Measurements from ENCODE around the gene TNS4.

TNS4 gene

DNA sequence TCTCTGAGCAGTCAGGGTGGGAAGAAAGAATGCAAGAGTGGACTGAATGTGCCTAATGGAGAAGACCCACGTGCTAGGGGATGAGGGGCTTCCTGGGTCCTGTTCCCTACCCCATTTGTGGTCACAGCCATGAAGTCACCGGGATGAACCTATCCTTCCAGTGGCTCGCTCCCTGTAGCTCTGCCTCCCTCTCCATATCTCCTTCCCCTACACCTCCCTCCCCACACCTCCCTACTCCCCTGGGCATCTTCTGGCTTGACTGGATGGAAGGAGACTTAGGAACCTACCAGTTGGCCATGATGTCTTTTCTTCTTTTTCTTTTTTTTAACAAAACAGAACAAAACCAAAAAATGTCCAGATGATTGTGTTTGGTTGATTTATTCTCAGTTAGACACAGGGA, 44.1 kb downstream of the TNS4 start:
- Histone ChIP-seq H3K9me2 (replicated peaks; ENCODE audit: insufficient read depth, low read length) (no peaks in the 10 kb centered on the region), H3K9ac (ENCODE audit: low read length) (no peak overlapping the region), H3K27me3 (replicated peaks; ENCODE audit: insufficient read depth, low read length) (peaks cover 84% of the 10 kb centered on the region), H3K27ac (ENCODE audit: low read length) (no peak overlapping the region), H3K4me2 (ENCODE audit: low read depth, low read length) (no peak overlapping the region), H4K20me1 (ENCODE audit: insufficient read depth, low read length) (no peaks in the 10 kb centered on the region), H3K9me3 (replicated peaks; ENCODE audit: insufficient read depth, low read length) (no peaks in the 10 kb centered on the region), H3K79me2 (ENCODE audit: low read length) (no peaks in the 10 kb centered on the region), H3K4me1 (ENCODE audit: low read length) (no peaks in the 10 kb centered on the region), H3K4me3 (ENCODE audit: low read length) (no peak overlapping the region), H3K36me3 (replicated peaks; ENCODE audit: insufficient read depth, low read length) (no peaks in the 10 kb centered on the region), H2AFZ (ENCODE audit: low read length) (no peak overlapping the region), H3F3A (ENCODE audit: insufficient read depth, low read length) (no peaks in the 10 kb centered on the region)
- no peak for DNase-seq
- TF ChIP-seq, protein P1, sequence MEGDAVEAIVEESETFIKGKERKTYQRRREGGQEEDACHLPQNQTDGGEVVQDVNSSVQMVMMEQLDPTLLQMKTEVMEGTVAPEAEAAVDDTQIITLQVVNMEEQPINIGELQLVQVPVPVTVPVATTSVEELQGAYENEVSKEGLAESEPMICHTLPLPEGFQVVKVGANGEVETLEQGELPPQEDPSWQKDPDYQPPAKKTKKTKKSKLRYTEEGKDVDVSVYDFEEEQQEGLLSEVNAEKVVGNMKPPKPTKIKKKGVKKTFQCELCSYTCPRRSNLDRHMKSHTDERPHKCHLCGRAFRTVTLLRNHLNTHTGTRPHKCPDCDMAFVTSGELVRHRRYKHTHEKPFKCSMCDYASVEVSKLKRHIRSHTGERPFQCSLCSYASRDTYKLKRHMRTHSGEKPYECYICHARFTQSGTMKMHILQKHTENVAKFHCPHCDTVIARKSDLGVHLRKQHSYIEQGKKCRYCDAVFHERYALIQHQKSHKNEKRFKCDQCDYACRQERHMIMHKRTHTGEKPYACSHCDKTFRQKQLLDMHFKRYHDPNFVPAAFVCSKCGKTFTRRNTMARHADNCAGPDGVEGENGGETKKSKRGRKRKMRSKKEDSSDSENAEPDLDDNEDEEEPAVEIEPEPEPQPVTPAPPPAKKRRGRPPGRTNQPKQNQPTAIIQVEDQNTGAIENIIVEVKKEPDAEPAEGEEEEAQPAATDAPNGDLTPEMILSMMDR (IDR thresholded peaks at IDR 0.05; ENCODE audit: low read length): no peak
- no peak for TF ChIP-seq EZH2 (optimal IDR thresholded peaks at IDR 0.05; ENCODE audit: low read depth, low read length)
- TF ChIP-seq EZH2phosphoT487 (IDR thresholded peaks at IDR 0.05; ENCODE audit: low read length): no peak

DNA sequence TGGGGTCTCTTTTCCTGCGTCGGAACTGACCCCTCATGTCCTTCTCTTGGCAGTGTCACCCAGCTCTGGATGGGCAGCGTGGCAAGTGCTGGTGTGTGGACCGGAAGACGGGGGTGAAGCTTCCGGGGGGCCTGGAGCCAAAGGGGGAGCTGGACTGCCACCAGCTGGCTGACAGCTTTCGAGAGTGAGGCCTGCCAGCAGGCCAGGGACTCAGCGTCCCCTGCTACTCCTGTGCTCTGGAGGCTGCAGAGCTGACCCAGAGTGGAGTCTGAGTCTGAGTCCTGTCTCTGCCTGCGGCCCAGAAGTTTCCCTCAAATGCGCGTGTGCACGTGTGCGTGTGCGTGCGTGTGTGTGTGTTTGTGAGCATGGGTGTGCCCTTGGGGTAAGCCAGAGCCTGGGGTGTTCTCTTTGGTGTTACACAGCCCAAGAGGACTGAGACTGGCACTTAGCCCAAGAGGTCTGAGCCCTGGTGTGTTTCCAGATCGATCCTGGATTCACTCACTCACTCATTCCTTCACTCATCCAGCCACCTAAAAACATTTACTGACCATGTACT, 44.9 kb downstream of the TNS4 start:
- no peak overlapping the region for H3K9ac ChIP-seq (ENCODE audit: low read length)
- no peaks in the 10 kb centered on the region for H4K20me1 ChIP-seq (ENCODE audit: insufficient read depth, low read length)
- no peaks in the 10 kb centered on the region for H3K9me3 ChIP-seq (replicated peaks; ENCODE audit: insufficient read depth, low read length)
- H3K79me2 ChIP-seq (ENCODE audit: low read length): no peaks in the 10 kb centered on the region
- no peaks in the 10 kb centered on the region for H3F3A ChIP-seq (ENCODE audit: insufficient read depth, low read length)
- no peak overlapping the region for H3K4me3 ChIP-seq (ENCODE audit: low read length)
- H3K27ac ChIP-seq (ENCODE audit: low read length): no peak overlapping the region
- no peaks in the 10 kb centered on the region for H3K4me1 ChIP-seq (ENCODE audit: low read length)
- no peaks in the 10 kb centered on the region for H3K36me3 ChIP-seq (replicated peaks; ENCODE audit: insufficient read depth, low read length)
- DNase-seq: no peak
- no peak for TF ChIP-seq EZH2 (optimal IDR thresholded peaks at IDR 0.05; ENCODE audit: low read depth, low read length)
- no peak for TF ChIP-seq EZH2phosphoT487 (IDR thresholded peaks at IDR 0.05; ENCODE audit: low read length)
- TF ChIP-seq, protein P1 (IDR thresholded peaks at IDR 0.05; ENCODE audit: low read length): no peak
- H3K4me2 ChIP-seq (ENCODE audit: low read depth, low read length): no peak overlapping the region
- H2AFZ ChIP-seq (ENCODE audit: low read length): no peak overlapping the region
- H3K27me3 ChIP-seq (replicated peaks; ENCODE audit: insufficient read depth, low read length): peaks cover 83% of the 10 kb centered on the region
- no peaks in the 10 kb centered on the region for H3K9me2 ChIP-seq (replicated peaks; ENCODE audit: insufficient read depth, low read length)

DNA sequence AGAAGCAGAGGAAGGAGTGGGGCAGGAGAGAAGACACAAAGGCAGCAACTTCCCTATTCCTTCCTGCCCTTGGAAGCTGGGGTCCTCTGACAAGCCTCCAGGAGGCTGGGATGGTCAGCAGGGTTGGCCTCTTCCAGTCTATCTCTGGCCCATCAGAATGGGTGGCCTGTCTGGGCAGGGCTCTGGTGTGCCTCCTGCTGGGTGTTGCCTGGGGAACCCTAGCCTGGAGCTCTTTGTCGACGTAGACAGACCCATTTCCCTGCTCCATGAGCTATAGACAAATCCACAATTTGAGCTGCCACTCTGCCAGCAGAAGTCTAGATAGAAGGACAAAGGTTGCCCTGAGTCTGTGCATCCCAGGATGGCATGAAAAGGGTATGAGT, 46.8 kb downstream of the TNS4 start:
- Histone ChIP-seq H3K27me3 (replicated peaks; ENCODE audit: insufficient read depth, low read length) (peaks cover 87% of the 10 kb centered on the region), H4K20me1 (ENCODE audit: insufficient read depth, low read length) (no peaks in the 10 kb centered on the region), H3K4me3 (ENCODE audit: low read length) (no peak overlapping the region), H3K4me2 (ENCODE audit: low read depth, low read length) (no peak overlapping the region), H3F3A (ENCODE audit: insufficient read depth, low read length) (no peaks in the 10 kb centered on the region), H3K9me2 (replicated peaks; ENCODE audit: insufficient read depth, low read length) (no peaks in the 10 kb centered on the region), H3K9ac (ENCODE audit: low read length) (no peak overlapping the region), H3K4me1 (ENCODE audit: low read length) (no peaks in the 10 kb centered on the region), H3K9me3 (replicated peaks; ENCODE audit: insufficient read depth, low read length) (no peaks in the 10 kb centered on the region), H3K27ac (ENCODE audit: low read length) (no peak overlapping the region), H2AFZ (ENCODE audit: low read length) (no peak overlapping the region), H3K79me2 (ENCODE audit: low read length) (no peaks in the 10 kb centered on the region), H3K36me3 (replicated peaks; ENCODE audit: insufficient read depth, low read length) (no peaks in the 10 kb centered on the region)
- TF ChIP-seq EZH2phosphoT487 (IDR thresholded peaks at IDR 0.05; ENCODE audit: low read length): no peak
- TF ChIP-seq EZH2 (optimal IDR thresholded peaks at IDR 0.05; ENCODE audit: low read depth, low read length): no peak
- TF ChIP-seq, protein P1 (IDR thresholded peaks at IDR 0.05; ENCODE audit: low read length): no peak
- no peak for DNase-seq
